SKM-1 treated with dmso at 0.1 percent for 144 hours (cell line): Measurements from ENCODE around the gene SPON2.

Experiments
- DNase-seq: peaks from one replicate; lab custom pipeline; 2025; ENCODE audit not compliant: unreplicated experiment; lab: John Stamatoyannopoulos, UW

SPON2 gene

GRCh38 chr4:1172971-1173757 is 781 bp upstream of the SPON2 start:
- DNase-seq: no peak

- no peak for DNase-seq
These were observed 814 bp downstream of the SPON2 start for GRCh38 chr4:1171311-1172227.

- DNase-seq: no peak
These were observed 1.4 kb downstream of the SPON2 start for GRCh38 chr4:1170976-1171310.

- DNase-seq: no peak
These were observed 2.0 kb downstream of the SPON2 start for GRCh38 chr4:1170156-1170975.

GRCh38 chr4:1169691-1170096 is 2.7 kb downstream of the SPON2 start:
- no peak for DNase-seq

- no peak for DNase-seq
These were observed 3.2 kb downstream of the SPON2 start for GRCh38 chr4:1169171-1169671.

GRCh38 chr4:1168191-1169101 is 3.9 kb downstream of the SPON2 start:
- no peak for DNase-seq

GRCh38 chr4:1167244-1167949 is 5.0 kb downstream of the SPON2 start:
- peak; percentile 79 for DNase-seq

GRCh38 chr4:1166509-1167243 is 5.7 kb downstream of the SPON2 start:
- DNase-seq: no peak

GRCh38 chr4:1164956-1165545 is 7.3 kb downstream of the SPON2 start:
- DNase-seq: no peak

- no peak for DNase-seq
These were observed 7.9 kb downstream of the SPON2 start for GRCh38 chr4:1164444-1164843.

GRCh38 chr4:1164040-1164439 is 8.3 kb downstream of the SPON2 start:
- no peak for DNase-seq

- DNase-seq: no peak
These were observed 12.0 kb downstream of the SPON2 start for GRCh38 chr4:1160351-1160750.

- DNase-seq: no peak
These were observed 16.3 kb downstream of the SPON2 start for GRCh38 chr4:1156069-1156468.

GRCh38 chr4:1155314-1155713 is 17.1 kb downstream of the SPON2 start:
- DNase-seq: no peak

- DNase-seq: no peak
These were observed 17.7 kb downstream of the SPON2 start for GRCh38 chr4:1154523-1155182.

GRCh38 chr4:1154126-1154522 is 18.3 kb downstream of the SPON2 start:
- DNase-seq: no peak

GRCh38 chr4:1153567-1154090 is 18.8 kb downstream of the SPON2 start:
- DNase-seq: no peak
